ENCODE results near the gene ANAPC7. TPM values are rescaled to one million over a fixed set of nuclear protein-coding genes. Genes with fewer than 3 reads are reported as not detected.
A peak's percentile ranks its signal among the peaks of the same experiment; 100 is the strongest.

ANAPC7 gene
- total and polyA plus RNA-seq, 9 of the 15 experiments (the other 6 are each of a cell fraction or from before 2014, with no cell fraction given) = 46.7 to 158 (median 109) TPM

DNA sequence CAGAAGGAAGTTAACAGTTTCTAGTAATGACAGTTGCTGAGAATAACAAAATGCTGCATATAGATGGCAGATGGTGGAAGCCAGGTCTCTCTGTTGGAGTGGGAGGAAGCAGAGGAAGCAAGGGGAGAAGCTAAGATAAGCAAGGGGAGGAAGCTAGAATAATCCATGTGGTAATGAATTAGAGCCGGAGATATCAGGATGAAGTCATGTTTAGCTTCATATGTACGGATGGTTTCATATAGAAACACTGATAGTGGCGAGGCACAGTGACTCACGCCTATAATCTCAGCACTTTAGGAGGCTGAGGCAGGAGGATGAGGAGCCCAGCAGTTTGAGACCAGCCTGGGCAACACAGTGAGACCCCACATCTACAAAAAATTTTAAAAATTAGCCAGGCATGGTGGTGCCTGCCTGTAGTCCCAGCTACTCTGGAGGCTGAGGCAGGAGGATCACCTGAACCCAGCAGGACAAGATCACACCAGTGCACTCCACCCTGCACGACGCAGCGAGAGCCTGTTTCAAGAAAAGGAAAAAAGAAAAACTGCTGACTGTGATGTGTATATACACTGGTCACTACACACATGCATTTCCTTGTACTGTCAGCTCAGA lies 49.2 kb downstream of the ANAPC7 start (continued):
- no peak for TF ChIP-seq PRPF4 (IDR thresholded peaks at IDR 0.05; ENCODE audit: insufficient read depth, low read depth, low read length, poor library complexity, severe bottlenecking)
- no peak for TF ChIP-seq ZBTB1 (CRISPR knock-in tag; IDR thresholded peaks at IDR 0.05; ENCODE audit: borderline replicate concordance, low read depth)
- no peak for TF ChIP-seq CBFB (CRISPR knock-in tag; IDR thresholded peaks at IDR 0.05)
- TF ChIP-seq POLR2B (IDR thresholded peaks at IDR 0.05; ENCODE audit: low read depth, partially characterized antibody) = no peak
- TF ChIP-seq ZNF133 (CRISPR knock-in tag; IDR thresholded peaks at IDR 0.05) = no peak
- TF ChIP-seq SMAD1 (IDR thresholded peaks at IDR 0.05; ENCODE audit: low read depth, low read length, partially characterized antibody) = peak; percentile 69
- no peak for TF ChIP-seq ZNF239 (CRISPR knock-in tag; IDR thresholded peaks at IDR 0.05)
- no peak for TF ChIP-seq MYBL2 (IDR thresholded peaks at IDR 0.05; ENCODE audit: low read depth)
- no peak for TF ChIP-seq MYBL2 (CRISPR knock-in tag; IDR thresholded peaks at IDR 0.05; ENCODE audit: borderline replicate concordance)
- TF ChIP-seq SAP30 (IDR thresholded peaks at IDR 0.05; ENCODE audit: borderline replicate concordance, insufficient read depth, low read depth, low read length, poor library complexity, severe bottlenecking) = no peak
- no peak; the same call in 1 of the 2 replicates for TF ChIP-seq GABPB1 (CRISPR knock-in tag; IDR thresholded peaks at IDR 0.05)
- peak; percentile 90 for TF ChIP-seq HDAC3 (IDR thresholded peaks at IDR 0.05; ENCODE audit: borderline replicate concordance, partially characterized antibody)
- TF ChIP-seq SRSF3 (IDR thresholded peaks at IDR 0.05; ENCODE audit: insufficient read depth, low read length) = no peak
- TF ChIP-seq, protein P1, sequence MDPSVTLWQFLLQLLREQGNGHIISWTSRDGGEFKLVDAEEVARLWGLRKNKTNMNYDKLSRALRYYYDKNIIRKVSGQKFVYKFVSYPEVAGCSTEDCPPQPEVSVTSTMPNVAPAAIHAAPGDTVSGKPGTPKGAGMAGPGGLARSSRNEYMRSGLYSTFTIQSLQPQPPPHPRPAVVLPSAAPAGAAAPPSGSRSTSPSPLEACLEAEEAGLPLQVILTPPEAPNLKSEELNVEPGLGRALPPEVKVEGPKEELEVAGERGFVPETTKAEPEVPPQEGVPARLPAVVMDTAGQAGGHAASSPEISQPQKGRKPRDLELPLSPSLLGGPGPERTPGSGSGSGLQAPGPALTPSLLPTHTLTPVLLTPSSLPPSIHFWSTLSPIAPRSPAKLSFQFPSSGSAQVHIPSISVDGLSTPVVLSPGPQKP (CRISPR knock-in tag; IDR thresholded peaks at IDR 0.05) = no peak
- no peak for TF ChIP-seq POLR2AphosphoS2 (IDR thresholded peaks at IDR 0.05; ENCODE audit: low read length)
- no peak for TF ChIP-seq IFI16 (CRISPR knock-in tag; IDR thresholded peaks at IDR 0.05)
- no peak for TF ChIP-seq ZBTB5 (IDR thresholded peaks at IDR 0.05)
- no peak for TF ChIP-seq ZNF184 (CRISPR knock-in tag; IDR thresholded peaks at IDR 0.05)
- TF ChIP-seq, protein P2, sequence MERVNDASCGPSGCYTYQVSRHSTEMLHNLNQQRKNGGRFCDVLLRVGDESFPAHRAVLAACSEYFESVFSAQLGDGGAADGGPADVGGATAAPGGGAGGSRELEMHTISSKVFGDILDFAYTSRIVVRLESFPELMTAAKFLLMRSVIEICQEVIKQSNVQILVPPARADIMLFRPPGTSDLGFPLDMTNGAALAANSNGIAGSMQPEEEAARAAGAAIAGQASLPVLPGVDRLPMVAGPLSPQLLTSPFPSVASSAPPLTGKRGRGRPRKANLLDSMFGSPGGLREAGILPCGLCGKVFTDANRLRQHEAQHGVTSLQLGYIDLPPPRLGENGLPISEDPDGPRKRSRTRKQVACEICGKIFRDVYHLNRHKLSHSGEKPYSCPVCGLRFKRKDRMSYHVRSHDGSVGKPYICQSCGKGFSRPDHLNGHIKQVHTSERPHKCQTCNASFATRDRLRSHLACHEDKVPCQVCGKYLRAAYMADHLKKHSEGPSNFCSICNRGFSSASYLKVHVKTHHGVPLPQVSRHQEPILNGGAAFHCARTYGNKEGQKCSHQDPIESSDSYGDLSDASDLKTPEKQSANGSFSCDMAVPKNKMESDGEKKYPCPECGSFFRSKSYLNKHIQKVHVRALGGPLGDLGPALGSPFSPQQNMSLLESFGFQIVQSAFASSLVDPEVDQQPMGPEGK (CRISPR knock-in tag; IDR thresholded peaks at IDR 0.05; ENCODE audit: borderline replicate concordance) = no peak
- peak; percentile 86 to 96; a peak in 3 of 4 replicates for TF ChIP-seq ARNT (IDR thresholded peaks at IDR 0.05)
- no peak for TF ChIP-seq ESRRB (CRISPR knock-in tag; IDR thresholded peaks at IDR 0.05; ENCODE audit: borderline replicate concordance)
- TF ChIP-seq FUS (optimal IDR thresholded peaks at IDR 0.05; ENCODE audit: low read depth, low read length) = no peak
- no peak for TF ChIP-seq DNMT1 (IDR thresholded peaks at IDR 0.05)
- no peak for TF ChIP-seq RBM17 (IDR thresholded peaks at IDR 0.05; ENCODE audit: borderline replicate concordance, low read depth, low read length)
- no peak for TF ChIP-seq CHCHD3 (CRISPR knock-in tag; IDR thresholded peaks at IDR 0.05)
